ENCODE results near the gene AMY2B.
"Not testable (repeated sequence)": the region's sequence is repeated elsewhere in the genome, so short reads cannot be mapped to it uniquely, and the experiment has no call there.

The AMY2B gene

GRCh38 chr1:103571289-103571688 is at the start of gene AMY2B:
TSS of gene AMY2B (plus strand) at chr1:103571589. CDS start at chr1:103571603, 14 bp downstream.
- DNase-seq = not testable (repeated sequence)

DNA sequence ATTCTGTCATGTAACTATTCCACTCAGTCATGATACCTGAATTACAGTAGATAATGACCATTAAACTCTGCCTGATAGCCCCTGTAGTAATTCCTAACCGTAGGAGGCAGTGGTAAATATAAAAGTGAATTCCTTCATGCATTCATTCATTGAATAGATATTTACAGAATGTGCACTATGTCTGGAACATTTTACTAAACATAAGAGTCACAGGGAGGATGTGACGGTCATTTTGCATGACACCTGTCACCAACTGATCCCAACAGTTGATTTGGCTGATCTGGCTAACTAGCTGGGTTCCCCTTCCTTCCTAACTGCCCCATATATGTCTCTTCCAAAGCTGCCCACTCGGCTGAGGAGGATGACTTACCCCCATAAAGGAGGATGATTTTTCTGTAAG is 48.0 kb upstream of the AMY2B start:
- no peak for DNase-seq

GRCh38 chr1:103525114-103525606 is 46.2 kb upstream of the AMY2B start:
- peak; percentile 12 for DNase-seq

DNA sequence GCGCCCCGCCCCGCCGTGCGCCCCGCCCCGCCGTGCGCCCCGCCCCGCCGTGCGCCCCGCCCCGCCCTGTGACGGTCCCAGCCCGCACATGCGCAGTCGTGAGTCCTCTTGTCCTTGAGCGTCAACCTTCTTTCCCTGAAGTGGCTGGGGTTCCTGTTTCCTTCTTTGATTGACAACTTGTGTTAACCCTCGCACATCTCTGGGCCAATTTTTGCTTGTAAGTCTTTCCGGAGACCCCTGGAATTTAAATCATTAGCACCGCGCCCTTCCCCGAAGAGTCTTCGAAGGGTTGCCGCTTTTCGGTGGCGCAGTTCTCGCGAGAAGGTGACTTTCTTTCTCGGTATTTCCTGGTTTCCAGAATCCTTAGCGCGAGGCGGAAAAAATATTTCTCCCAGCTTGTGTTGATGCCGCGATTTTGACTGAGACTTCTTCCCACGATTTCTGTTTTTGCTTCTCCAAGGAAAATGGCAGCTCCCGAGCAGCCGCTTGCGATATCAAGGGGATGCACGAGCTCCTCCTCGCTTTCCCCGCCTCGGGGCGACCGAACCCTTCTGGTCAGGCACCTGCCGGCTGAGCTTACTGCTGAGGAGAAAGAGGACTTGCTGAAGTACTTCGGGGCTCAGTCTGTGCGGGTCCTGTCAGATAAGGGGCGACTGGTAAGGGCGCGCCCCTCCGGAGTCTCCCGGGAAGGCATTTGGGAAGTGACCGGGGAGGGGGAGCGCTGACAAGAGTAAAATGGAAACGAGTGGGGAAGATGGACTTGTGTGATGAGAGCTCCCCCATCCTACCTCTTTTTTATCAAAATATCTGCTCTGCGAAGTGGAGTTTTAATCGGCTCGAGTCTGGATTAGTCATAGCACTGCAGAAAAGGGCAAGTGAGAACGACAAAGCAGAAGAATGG is 45.5 kb upstream of the AMY2B start, which contains the start of gene RNPC3:
Gene RNPC3 (plus strand): TSS at position 93 of the 901 bp plus-strand sequence. CDS start 372 bp downstream, at position 465.
- DNase-seq = peak; percentile 82

GRCh38 chr1:103527331-103527730 is 44.1 kb upstream of the AMY2B start:
- no peak for DNase-seq

DNA sequence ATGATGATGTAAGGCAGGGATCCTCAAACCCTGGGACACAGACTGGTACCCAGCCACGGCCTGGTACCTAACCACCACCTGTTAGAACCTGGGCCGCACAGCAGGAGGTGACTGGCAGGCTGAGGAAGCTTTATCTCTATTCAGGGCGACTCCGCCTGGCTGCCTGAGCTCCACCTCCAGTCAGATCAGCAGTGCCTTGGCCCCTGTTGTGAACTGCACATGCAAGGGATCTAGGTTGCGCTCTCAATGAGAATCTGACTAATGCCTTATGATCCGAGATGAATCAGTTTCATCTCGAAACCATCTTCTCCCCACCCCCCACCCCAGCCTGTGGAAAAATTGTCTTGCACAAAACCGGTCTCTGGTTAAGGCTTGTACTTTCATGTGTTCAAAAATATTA is 41.6 kb upstream of the AMY2B start:
- no peak for DNase-seq

DNA sequence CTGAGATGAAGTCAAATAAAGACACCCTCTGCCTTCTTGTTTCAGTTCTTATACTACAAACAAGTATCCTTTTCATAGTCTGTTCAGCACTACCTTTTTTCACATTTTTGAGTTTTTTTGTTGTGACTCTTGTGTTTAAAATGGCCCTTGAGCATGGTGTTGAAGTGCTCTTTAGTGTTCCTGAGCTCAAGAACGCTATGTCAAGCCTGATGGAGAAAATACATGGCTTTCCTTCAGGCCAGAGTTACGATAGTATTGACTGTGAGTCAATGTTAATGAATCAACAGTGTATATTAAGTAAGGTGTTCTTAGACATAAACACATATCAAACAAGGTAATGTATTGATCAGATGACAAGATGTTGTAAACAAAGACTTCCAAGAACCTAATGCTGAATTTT is 33.2 kb upstream of the AMY2B start:
- DNase-seq = no peak

GRCh38 chr1:103541431-103541830 is 30.0 kb upstream of the AMY2B start:
- DNase-seq = no peak

GRCh38 chr1:103546496-103546895 is 24.9 kb upstream of the AMY2B start:
- DNase-seq = no peak

GRCh38 chr1:103547840-103548239 is 23.5 kb upstream of the AMY2B start:
- DNase-seq = no peak

GRCh38 chr1:103560427-103560826 is 11.0 kb upstream of the AMY2B start:
- DNase-seq = no peak

DNA sequence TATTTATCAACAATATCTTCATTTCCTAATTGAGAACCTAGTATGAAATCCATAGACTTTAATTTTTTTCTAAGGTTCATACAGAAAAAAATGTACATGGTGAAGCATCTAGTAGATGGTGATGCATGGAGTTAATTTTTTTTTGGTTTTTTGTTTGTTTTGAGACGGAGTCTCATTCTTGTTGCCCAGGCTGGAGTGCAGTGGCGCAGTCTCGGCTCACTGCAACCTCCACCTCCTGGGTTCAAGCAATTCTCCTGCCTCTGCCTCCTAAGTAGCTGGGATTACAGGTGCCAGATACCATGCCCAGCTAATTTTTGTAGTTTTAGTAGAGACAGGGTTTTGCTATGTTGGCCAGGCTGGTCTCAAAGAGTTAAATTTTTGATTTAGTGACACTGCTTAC is 10.3 kb upstream of the AMY2B start:
- DNase-seq = not testable (repeated sequence)

- DNase-seq = no peak
Measured at GRCh38 chr1:103561643-103562395, 9.6 kb upstream of the AMY2B start.

DNA sequence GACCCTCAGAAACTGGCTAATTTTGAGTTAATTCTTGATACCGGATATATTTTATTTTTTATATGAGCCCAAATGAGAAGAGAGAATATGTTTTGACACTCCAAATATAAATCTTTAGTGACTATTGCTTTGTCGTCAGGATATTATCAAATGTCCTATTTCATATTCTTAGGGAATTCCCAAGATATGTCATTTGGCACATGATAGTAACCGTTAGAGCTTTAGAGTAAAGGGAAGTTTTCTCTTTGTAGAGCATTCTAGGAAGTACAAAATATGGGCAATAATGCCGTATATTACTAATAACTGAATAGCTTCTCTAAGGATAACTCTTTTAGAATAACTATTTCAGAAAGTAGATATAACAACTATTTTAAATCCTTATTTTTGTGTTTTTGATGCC is 8.3 kb upstream of the AMY2B start:
- DNase-seq = no peak

DNA sequence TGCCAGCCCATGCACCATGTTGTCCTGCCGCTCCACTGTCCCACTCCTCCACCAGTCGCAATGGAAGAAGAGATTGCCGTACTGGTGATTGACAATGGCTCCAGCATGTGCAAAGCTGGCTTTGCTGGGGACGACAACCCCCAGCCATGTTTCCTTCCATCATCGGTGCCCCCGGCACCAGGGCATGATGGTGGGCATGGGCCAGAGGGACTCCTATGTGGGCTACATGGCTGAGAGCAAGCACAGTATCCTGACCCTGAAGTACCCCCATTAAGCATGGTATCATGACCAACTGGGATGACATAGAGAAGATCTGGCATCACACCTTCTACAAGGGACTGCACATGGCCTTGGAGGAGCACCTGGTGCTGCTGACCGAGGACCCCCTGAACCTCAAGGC is 1.9 kb upstream of the AMY2B start:
- no peak for DNase-seq

- DNase-seq = no peak
Measured at GRCh38 chr1:103576065-103576464, 4.7 kb downstream of the AMY2B start.

GRCh38 chr1:103576784-103577183 is 5.4 kb downstream of the AMY2B start:
- DNase-seq = not testable (repeated sequence)

DNA sequence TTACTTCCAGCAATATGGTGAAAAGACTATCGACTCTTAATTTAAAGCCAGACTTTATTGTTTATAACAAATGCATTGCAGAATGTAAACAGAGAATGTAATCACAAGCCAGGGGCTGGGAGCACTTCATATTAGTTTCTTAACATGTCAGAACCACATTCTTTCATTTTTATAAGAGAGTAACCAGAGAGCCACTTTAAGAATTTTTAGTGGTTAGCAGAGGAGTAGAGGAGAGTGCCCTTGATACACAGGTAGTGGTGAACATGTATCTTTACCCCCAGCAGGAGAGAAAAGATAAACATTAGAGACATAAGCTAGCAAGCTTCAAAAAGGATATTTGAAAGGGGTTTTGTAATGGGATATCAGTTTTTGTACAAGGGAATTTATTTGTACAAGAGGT is 11.1 kb downstream of the AMY2B start:
- no peak for DNase-seq

- no peak for DNase-seq
Measured at GRCh38 chr1:103583887-103584286, 12.5 kb downstream of the AMY2B start.

DNA sequence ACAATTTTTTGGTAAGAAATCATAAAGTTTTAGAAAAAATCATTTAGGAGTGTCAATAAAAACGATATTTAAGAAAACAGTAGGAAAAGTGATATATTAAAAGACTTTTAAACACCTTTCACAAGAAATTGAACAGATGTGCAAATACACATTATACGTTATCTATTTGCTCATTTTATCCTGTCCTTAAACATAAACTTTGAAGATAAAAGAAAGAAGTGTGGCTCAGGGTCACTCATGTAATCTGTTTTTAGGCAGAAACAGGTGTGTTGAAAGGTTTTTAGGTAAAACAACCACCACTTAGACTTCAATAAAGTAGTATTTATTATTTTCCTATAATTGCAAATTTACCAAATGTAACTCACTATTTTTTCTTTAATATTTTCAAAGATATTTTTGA is 13.1 kb downstream of the AMY2B start:
- no peak for DNase-seq

DNA sequence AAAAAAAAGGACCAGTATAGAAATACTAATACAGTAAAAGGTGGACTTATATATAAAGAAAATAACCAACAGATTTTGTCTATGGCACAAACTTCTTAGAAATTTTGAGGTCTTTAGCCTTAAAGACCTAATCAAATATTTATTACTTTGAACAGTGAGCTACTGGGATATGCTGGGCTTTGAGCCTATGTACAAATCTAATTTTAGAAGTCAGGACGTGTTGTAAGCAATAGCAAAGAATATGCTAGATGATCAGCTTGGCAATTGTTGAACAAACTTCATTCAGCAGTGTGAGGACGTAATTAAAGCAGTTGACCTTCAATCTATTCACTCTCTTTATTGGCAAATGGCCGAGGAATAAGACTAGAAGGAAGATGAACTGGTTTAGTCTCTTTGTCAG is 31.4 kb downstream of the AMY2B start:
- DNase-seq = not testable (repeated sequence)

DNA sequence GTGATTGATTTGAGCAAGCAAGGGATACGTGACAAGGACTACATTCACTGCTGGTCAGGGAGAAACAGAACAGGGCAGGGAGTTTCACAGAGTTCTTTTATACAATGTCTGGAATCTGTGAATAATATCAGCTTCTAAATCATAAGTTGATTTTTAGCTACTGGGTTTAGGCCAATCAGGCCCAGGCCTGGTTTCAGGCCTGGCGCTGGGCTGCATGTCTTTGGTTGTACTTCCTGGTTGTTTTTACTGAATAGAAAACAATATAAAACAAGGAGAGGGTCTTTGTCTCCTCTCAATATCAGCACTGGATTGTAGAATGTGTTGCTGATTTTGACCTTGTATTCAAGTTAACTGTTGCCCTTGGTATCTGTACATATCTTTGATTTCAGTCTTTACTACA is 45.0 kb downstream of the AMY2B start:
- no peak for DNase-seq

DNA sequence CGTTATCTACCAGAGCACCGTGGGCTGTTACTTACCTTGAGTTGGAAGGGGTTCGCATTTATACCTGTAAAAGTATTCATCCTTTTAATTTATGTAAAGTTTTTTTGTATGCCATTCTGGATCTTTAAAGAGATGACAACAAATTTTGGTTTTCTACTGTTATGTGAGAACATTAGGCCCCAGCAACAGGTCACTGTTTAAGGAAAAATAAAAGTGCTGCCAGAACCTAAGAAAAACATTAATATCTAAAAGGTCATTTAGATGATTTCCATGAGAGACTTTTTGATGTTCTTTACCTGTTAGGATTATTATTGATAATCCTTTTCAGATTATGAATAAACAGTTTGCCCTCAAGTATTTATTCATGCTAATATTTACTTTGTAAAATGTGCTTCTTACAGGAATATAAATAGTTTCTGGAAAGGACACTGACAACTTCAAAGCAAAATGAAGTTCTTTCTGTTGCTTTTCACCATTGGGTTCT is 45.6 kb downstream of the AMY2B start, which contains the start of gene AMY2A:
Gene AMY2A (plus strand): TSS at position 434 of the 484 bp plus-strand sequence. CDS start 14 bp downstream, at position 448.
- not testable (repeated sequence) for DNase-seq
